Inflammatory macrophage (primary cell): Measurements from ENCODE around the gene SPATA4.
"Not testable (repeated sequence)": the region's sequence is repeated elsewhere in the genome, so short reads cannot be mapped to it uniquely, and the experiment has no call there.

Experiments
- DNase-seq, 2 donors: peaks; one replicate each; pipeline ENCODE4 v3.0.0-alpha.2; 2020 to 2022
- total RNA-seq, 18 experiments: gene quantifications; one replicate each; lab custom pipeline; 2026; ENCODE audit warnings: mixed read lengths in 6 of 18, inconsistent platforms in 2 of 18; lab: John Stamatoyannopoulos, UW

SPATA4 gene
- 0 to 0.26 (median 0.02) reads per million in 18 experiments for total RNA-seq

- peak; percentile 90 to 95 for DNase-seq
Observed at GRCh38 chr4:176195184-176195978, at the start of gene SPATA4. Gene SPATA4, minus strand, starts transcription at chr4:176195585. Its CDS starts 23 bp downstream, at chr4:176195562.

- no peak for DNase-seq
Observed at GRCh38 chr4:176242764-176243347, 47.5 kb upstream of the SPATA4 start.

GRCh38 chr4:176241703-176242102 lies 46.3 kb upstream of the SPATA4 start:
- DNase-seq, result no peak

- DNase-seq, result no peak
Observed at GRCh38 chr4:176238826-176239225, 43.4 kb upstream of the SPATA4 start.

GRCh38 chr4:176238157-176238610 lies 42.8 kb upstream of the SPATA4 start:
- no peak for DNase-seq

GRCh38 chr4:176236946-176237345 lies 41.6 kb upstream of the SPATA4 start:
- no peak for DNase-seq

- DNase-seq, result no peak
Observed at GRCh38 chr4:176230836-176231235, 35.5 kb upstream of the SPATA4 start.

GRCh38 chr4:176229645-176230044 lies 34.3 kb upstream of the SPATA4 start:
- no peak for DNase-seq

GRCh38 chr4:176226736-176227135 lies 31.4 kb upstream of the SPATA4 start:
- no peak for DNase-seq

- no peak for DNase-seq
Observed at GRCh38 chr4:176223561-176223960, 28.2 kb upstream of the SPATA4 start.

GRCh38 chr4:176222149-176222548 lies 26.8 kb upstream of the SPATA4 start:
- no peak for DNase-seq

GRCh38 chr4:176217510-176217909 lies 22.1 kb upstream of the SPATA4 start:
- no peak for DNase-seq

- DNase-seq, result not testable (repeated sequence)
Observed at GRCh38 chr4:176212351-176212750, 17.0 kb upstream of the SPATA4 start.

- DNase-seq, result no peak
Observed at GRCh38 chr4:176210579-176211296, 15.4 kb upstream of the SPATA4 start.

GRCh38 chr4:176210101-176210500 lies 14.7 kb upstream of the SPATA4 start:
- peak in 1 of 2 donors; percentile 2 for DNase-seq

GRCh38 chr4:176209535-176209934 lies 14.2 kb upstream of the SPATA4 start:
- no peak for DNase-seq

- DNase-seq, result no peak
Observed at GRCh38 chr4:176207839-176208238, 12.5 kb upstream of the SPATA4 start.

- no peak for DNase-seq
Observed at GRCh38 chr4:176205299-176205698, 9.9 kb upstream of the SPATA4 start.

GRCh38 chr4:176198316-176198903 lies 3.0 kb upstream of the SPATA4 start:
- no peak for DNase-seq

- DNase-seq, result no peak
Observed at GRCh38 chr4:176193938-176194337, 1.4 kb downstream of the SPATA4 start.

GRCh38 chr4:176193126-176193525 lies 2.3 kb downstream of the SPATA4 start:
- DNase-seq, result no peak

- no peak for DNase-seq
Observed at GRCh38 chr4:176191974-176192373, 3.4 kb downstream of the SPATA4 start.
